Hematopoietic multipotent progenitor cell treated with erythropoietin and hydrocortisone succinate and interleukin-3 and kit ligand, for 4 days (in vitro differentiated cells): Measurements from ENCODE around the gene TBX6.
"Not testable (repeated sequence)": the region's sequence is repeated elsewhere in the genome, so short reads cannot be mapped to it uniquely, and the experiment has no call there.

ENCODE experiments used
- DNase-seq: peaks from one replicate; pipeline ENCODE4 v3.0.0-alpha.2; 2015

The TBX6 gene

GRCh38 chr16:30065943-30066760, 25.6 kb downstream of the TBX6 start:
- DNase-seq, result peak; percentile 71

GRCh38 chr16:30065102-30065942, 26.4 kb downstream of the TBX6 start, which contains the start of gene ALDOA:
ALDOA (plus strand) TSS chr16:30065760; CDS start chr16:30066898, 1,138 bp downstream.
- DNase-seq, result peak; percentile 99

GRCh38 chr16:30064729-30065101, 27.0 kb downstream of the TBX6 start:
- no peak for DNase-seq

GRCh38 chr16:30063893-30064728, 27.6 kb downstream of the TBX6 start:
- peak; percentile 92 for DNase-seq

GRCh38 chr16:30063278-30063892, 28.3 kb downstream of the TBX6 start:
- DNase-seq, result no peak

- DNase-seq, result no peak
Measured at GRCh38 chr16:30060836-30061554, 30.7 kb downstream of the TBX6 start.

- DNase-seq, result no peak
Measured at GRCh38 chr16:30060346-30060745, 31.4 kb downstream of the TBX6 start.

- DNase-seq, result peak; percentile 77
Measured at GRCh38 chr16:30054959-30055553, 36.7 kb downstream of the TBX6 start.

- no peak for DNase-seq
Measured at GRCh38 chr16:30054451-30054850, 37.3 kb downstream of the TBX6 start.

GRCh38 chr16:30053376-30054015, 38.2 kb downstream of the TBX6 start:
- DNase-seq, result no peak

GRCh38 chr16:30052671-30053372, 38.9 kb downstream of the TBX6 start:
- DNase-seq, result peak; percentile 96

GRCh38 chr16:30051518-30051917, 40.2 kb downstream of the TBX6 start:
- no peak for DNase-seq

- DNase-seq, result no peak
Measured at GRCh38 chr16:30049871-30050270, 41.9 kb downstream of the TBX6 start.

- no peak for DNase-seq
Measured at GRCh38 chr16:30046588-30046987, 45.1 kb downstream of the TBX6 start.

GRCh38 chr16:30046178-30046577, 45.5 kb downstream of the TBX6 start:
- no peak for DNase-seq

- peak; percentile 82 for DNase-seq
Measured at GRCh38 chr16:30041841-30042240, 49.9 kb downstream of the TBX6 start.

- not testable (repeated sequence) for DNase-seq
Measured at GRCh38 chr16:30040690-30041089, 51.0 kb downstream of the TBX6 start.

- DNase-seq, result peak; percentile 71
Measured at GRCh38 chr16:30040221-30040620, 51.5 kb downstream of the TBX6 start.
